Breast epithelium (tissue), 3 donors: ENCODE data around the gene NRDE2.

Experiments
- CTCF ChIP-seq, 3 donors: fragments of 450-650 bp; IDR thresholded peaks; one replicate each; pipeline ENCODE4 v1.5.1; 2016 to 2017; ENCODE audit warnings: antibody characterized with exemption in 3 of 3, mild to moderate bottlenecking in 3 of 3, moderate library complexity in 3 of 3
- POLR2A ChIP-seq: fragments of 450-650 bp; IDR thresholded peaks from one replicate; pipeline ENCODE4 v1.6.1; 2016; ENCODE audit warnings: antibody characterized with exemption, mild to moderate bottlenecking, moderate library complexity
- POLR2AphosphoS5 ChIP-seq, 3 donors: sonication (generic); formaldehyde crosslinking; IDR thresholded peaks; one replicate each; pipeline ENCODE4 v1.6.1; 2017; ENCODE audit warnings: antibody characterized with exemption in 3 of 3

DNA sequence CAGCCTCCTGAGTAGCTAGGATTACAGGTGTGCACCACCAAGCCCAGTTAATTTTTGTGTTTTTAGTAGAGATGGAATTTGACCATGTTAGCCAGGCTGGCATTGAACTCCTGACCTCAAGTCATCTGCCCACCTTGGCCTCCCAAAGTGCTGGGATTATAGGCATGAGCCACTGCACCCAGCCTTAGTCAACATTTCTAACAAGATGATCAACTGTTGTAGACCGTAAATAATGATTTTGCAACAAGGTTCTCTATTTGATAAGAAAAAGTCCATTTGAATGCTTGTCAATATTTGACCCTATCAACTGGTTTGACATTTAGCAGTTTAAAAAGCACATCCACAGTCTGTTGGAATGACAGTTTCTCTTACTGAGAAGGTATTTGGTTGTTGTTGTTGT, 25.2 kb upstream of the NRDE2 start:
- TF ChIP-seq POLR2AphosphoS5 (IDR thresholded peaks at IDR 0.05), result no peak
- no peak for TF ChIP-seq CTCF (IDR thresholded peaks at IDR 0.05)
- TF ChIP-seq POLR2A, result no peak
